ENCODE measurements around the gene TMEM52B.

The TMEM52B gene

GRCh38 chr12:10178821-10179220 is at the start of gene TMEM52B:
Gene TMEM52B (plus strand): TSS chr12:10179032. CDS start chr12:10179575, 543 bp downstream.
- H3K9me3 Mint-ChIP-seq = no peaks in the 10 kb centered on the region
- no peaks in the 10 kb centered on the region for H3K4me1 Mint-ChIP-seq
- H3K36me3 Mint-ChIP-seq = no peaks in the 10 kb centered on the region
- peaks cover 14% of the 10 kb centered on the region for H3K27me3 Mint-ChIP-seq
- no peak within 1 kb of the TSS for H3K27ac Mint-ChIP-seq
- H3K4me3 Mint-ChIP-seq = no peak within 1 kb of the TSS

- H3K4me3 Mint-ChIP-seq = no peak within 1 kb of the TSS
- H3K4me1 Mint-ChIP-seq = peaks cover 23% of the 10 kb centered on the region
- no peak within 1 kb of the TSS for H3K27ac Mint-ChIP-seq
- H3K36me3 Mint-ChIP-seq = no peaks in the 10 kb centered on the region
- no peaks in the 10 kb centered on the region for H3K9me3 Mint-ChIP-seq
- peaks cover 1% of the 10 kb centered on the region for H3K27me3 Mint-ChIP-seq
Measured at GRCh38 chr12:10130042-10130441, 48.8 kb upstream of the TMEM52B start, which contains the start of gene CLEC7A. Gene CLEC7A (minus strand): TSS chr12:10130199. CDS start chr12:10130082, 117 bp downstream.

- Mint-ChIP-seq H3K27ac (no peak overlapping the region), H3K36me3 (no peaks in the 10 kb centered on the region), H3K4me1 (peaks cover 23% of the 10 kb centered on the region), H3K27me3 (no peaks in the 10 kb centered on the region), H3K9me3 (no peaks in the 10 kb centered on the region), H3K4me3 (no peak overlapping the region)
Measured at GRCh38 chr12:10131111-10131690, 47.6 kb upstream of the TMEM52B start.

- Mint-ChIP-seq H3K27me3 (no peaks in the 10 kb centered on the region), H3K4me1 (peaks cover 23% of the 10 kb centered on the region), H3K4me3 (no peak overlapping the region), H3K9me3 (no peaks in the 10 kb centered on the region), H3K36me3 (no peaks in the 10 kb centered on the region), H3K27ac (no peak overlapping the region)
Measured at GRCh38 chr12:10132850-10133370, 45.9 kb upstream of the TMEM52B start.

- H3K4me1 Mint-ChIP-seq = peaks cover 11% of the 10 kb centered on the region
- H3K9me3 Mint-ChIP-seq = no peaks in the 10 kb centered on the region
- H3K27me3 Mint-ChIP-seq = no peaks in the 10 kb centered on the region
- H3K4me3 Mint-ChIP-seq = no peak overlapping the region
- no peaks in the 10 kb centered on the region for H3K36me3 Mint-ChIP-seq
- no peak overlapping the region for H3K27ac Mint-ChIP-seq
Measured at GRCh38 chr12:10135126-10135525, 43.7 kb upstream of the TMEM52B start.

GRCh38 chr12:10136637-10137205 is 42.1 kb upstream of the TMEM52B start:
- H3K36me3 Mint-ChIP-seq = no peaks in the 10 kb centered on the region
- H3K4me3 Mint-ChIP-seq = no peak overlapping the region
- no peaks in the 10 kb centered on the region for H3K9me3 Mint-ChIP-seq
- no peak overlapping the region for H3K27ac Mint-ChIP-seq
- H3K4me1 Mint-ChIP-seq = no peaks in the 10 kb centered on the region
- H3K27me3 Mint-ChIP-seq = no peaks in the 10 kb centered on the region

GRCh38 chr12:10140001-10140400 is 38.8 kb upstream of the TMEM52B start:
- H3K9me3 Mint-ChIP-seq = no peaks in the 10 kb centered on the region
- no peak overlapping the region for H3K4me3 Mint-ChIP-seq
- no peaks in the 10 kb centered on the region for H3K36me3 Mint-ChIP-seq
- H3K27me3 Mint-ChIP-seq = no peaks in the 10 kb centered on the region
- no peak overlapping the region for H3K27ac Mint-ChIP-seq
- no peaks in the 10 kb centered on the region for H3K4me1 Mint-ChIP-seq

GRCh38 chr12:10142976-10143589 is 35.7 kb upstream of the TMEM52B start:
- Mint-ChIP-seq H3K36me3 (no peaks in the 10 kb centered on the region), H3K4me1 (no peaks in the 10 kb centered on the region), H3K27me3 (no peaks in the 10 kb centered on the region), H3K4me3 (no peak overlapping the region), H3K27ac (no peak overlapping the region), H3K9me3 (no peaks in the 10 kb centered on the region)

- H3K27ac Mint-ChIP-seq = no peak overlapping the region
- H3K4me3 Mint-ChIP-seq = no peak overlapping the region
- peaks cover 2% of the 10 kb centered on the region for H3K27me3 Mint-ChIP-seq
Measured at GRCh38 chr12:10147714-10148403, 31.0 kb upstream of the TMEM52B start.

GRCh38 chr12:10151621-10152020 is 27.2 kb upstream of the TMEM52B start:
- Mint-ChIP-seq H3K4me3 (no peak overlapping the region), H3K4me1 (peaks cover 8% of the 10 kb centered on the region), H3K27ac (no peak overlapping the region), H3K9me3 (no peaks in the 10 kb centered on the region), H3K36me3 (no peaks in the 10 kb centered on the region), H3K27me3 (peaks cover 2% of the 10 kb centered on the region)

More at GRCh38 chr12:10147714-10148403, 31.0 kb upstream of the TMEM52B start:
- H3K4me1 Mint-ChIP-seq = no peaks in the 10 kb centered on the region
- H3K9me3 Mint-ChIP-seq = no peaks in the 10 kb centered on the region
- H3K36me3 Mint-ChIP-seq = no peaks in the 10 kb centered on the region

GRCh38 chr12:10153271-10154144 is 25.3 kb upstream of the TMEM52B start:
- Mint-ChIP-seq H3K4me1 (peaks cover 8% of the 10 kb centered on the region), H3K4me3 (peak overlapping the region; percentile 91), H3K36me3 (no peaks in the 10 kb centered on the region), H3K27me3 (peaks cover 2% of the 10 kb centered on the region), H3K9me3 (no peaks in the 10 kb centered on the region), H3K27ac (no peak overlapping the region)

- Mint-ChIP-seq H3K36me3 (no peaks in the 10 kb centered on the region), H3K4me1 (peaks cover 8% of the 10 kb centered on the region), H3K27me3 (peaks cover 2% of the 10 kb centered on the region), H3K9me3 (no peaks in the 10 kb centered on the region), H3K27ac (no peak overlapping the region), H3K4me3 (peak overlapping the region; percentile 91)
Measured at GRCh38 chr12:10154145-10154496, 24.7 kb upstream of the TMEM52B start.

GRCh38 chr12:10155966-10156365 is 22.9 kb upstream of the TMEM52B start:
- H3K27ac Mint-ChIP-seq = no peak overlapping the region
- H3K36me3 Mint-ChIP-seq = no peaks in the 10 kb centered on the region
- H3K9me3 Mint-ChIP-seq = no peaks in the 10 kb centered on the region
- no peak overlapping the region for H3K4me3 Mint-ChIP-seq
- H3K4me1 Mint-ChIP-seq = peaks cover 8% of the 10 kb centered on the region
- peaks cover 2% of the 10 kb centered on the region for H3K27me3 Mint-ChIP-seq

GRCh38 chr12:10158406-10158805 is 20.4 kb upstream of the TMEM52B start:
- Mint-ChIP-seq H3K4me3 (no peak overlapping the region), H3K9me3 (no peaks in the 10 kb centered on the region), H3K4me1 (peaks cover 4% of the 10 kb centered on the region), H3K27ac (no peak overlapping the region), H3K27me3 (no peaks in the 10 kb centered on the region), H3K36me3 (no peaks in the 10 kb centered on the region)

GRCh38 chr12:10159280-10159679 is 19.6 kb upstream of the TMEM52B start:
- Mint-ChIP-seq H3K27me3 (no peaks in the 10 kb centered on the region), H3K36me3 (no peaks in the 10 kb centered on the region), H3K27ac (no peak overlapping the region), H3K4me1 (no peaks in the 10 kb centered on the region), H3K9me3 (no peaks in the 10 kb centered on the region), H3K4me3 (no peak overlapping the region)

Data from activated naive CD4-positive, alpha-beta T cell treated with anti-CD3 and anti-CD28 coated beads, Interleukin-2, amount 50 U/mL, for 24 hours (primary cell).